Stimulated activated CD8-positive, alpha-beta memory T cell treated with anti-CD3 and anti-CD28 coated beads, Interleukin-15, amount 100 ng/mL, for 48 hours (primary cell): Measurements from ENCODE around the gene ZC3H10.
A peak's percentile ranks its signal among the peaks of the same experiment; 100 is the strongest.

Experiments
- DNase-seq, 2 donors: peaks; one replicate each; pipeline ENCODE4 v3.0.0-alpha.2; 2020; ENCODE audit warnings: low read depth in 2 of 2

The ZC3H10 gene

DNA sequence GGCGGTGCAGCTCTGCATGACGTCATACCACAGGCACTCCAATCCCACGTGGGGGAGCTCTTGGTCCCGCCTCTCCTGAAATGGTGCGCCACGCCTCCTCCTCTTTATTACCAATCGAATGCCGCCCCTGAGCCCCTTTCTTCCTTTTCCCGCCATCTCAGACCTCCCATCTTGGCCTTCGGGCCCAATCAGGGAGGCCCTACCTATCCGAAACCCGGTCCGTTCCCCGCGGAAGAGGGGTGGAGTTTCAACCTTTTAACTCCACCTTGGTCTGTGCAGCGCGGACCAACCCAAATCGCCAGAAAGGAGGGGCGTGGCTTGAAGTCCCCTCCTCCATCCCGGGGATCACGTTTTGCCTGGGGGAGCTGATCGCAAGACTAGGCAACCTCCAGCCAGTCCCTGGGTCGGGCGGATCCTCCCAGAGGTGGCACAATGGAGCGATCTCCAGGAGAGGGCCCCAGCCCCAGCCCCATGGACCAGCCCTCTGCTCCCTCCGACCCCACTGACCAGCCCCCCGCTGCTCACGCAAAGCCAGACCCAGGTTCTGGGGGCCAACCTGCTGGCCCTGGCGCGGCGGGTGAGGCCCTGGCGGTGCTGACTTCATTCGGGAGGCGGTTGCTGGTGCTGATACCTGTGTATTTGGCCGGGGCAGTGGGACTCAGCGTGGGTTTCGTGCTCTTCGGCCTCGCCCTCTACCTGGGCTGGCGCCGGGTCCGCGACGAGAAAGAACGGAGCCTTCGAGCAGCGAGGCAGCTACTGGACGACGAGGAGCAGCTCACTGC is 10.0 kb downstream of the ZC3H10 start, which contains the start of gene ESYT1:
ESYT1 (plus strand) TSS at position 380 of the 782 bp plus-strand sequence; CDS start at position 433, 53 bp downstream.
- peak; percentile 95 to 97 for DNase-seq

DNA sequence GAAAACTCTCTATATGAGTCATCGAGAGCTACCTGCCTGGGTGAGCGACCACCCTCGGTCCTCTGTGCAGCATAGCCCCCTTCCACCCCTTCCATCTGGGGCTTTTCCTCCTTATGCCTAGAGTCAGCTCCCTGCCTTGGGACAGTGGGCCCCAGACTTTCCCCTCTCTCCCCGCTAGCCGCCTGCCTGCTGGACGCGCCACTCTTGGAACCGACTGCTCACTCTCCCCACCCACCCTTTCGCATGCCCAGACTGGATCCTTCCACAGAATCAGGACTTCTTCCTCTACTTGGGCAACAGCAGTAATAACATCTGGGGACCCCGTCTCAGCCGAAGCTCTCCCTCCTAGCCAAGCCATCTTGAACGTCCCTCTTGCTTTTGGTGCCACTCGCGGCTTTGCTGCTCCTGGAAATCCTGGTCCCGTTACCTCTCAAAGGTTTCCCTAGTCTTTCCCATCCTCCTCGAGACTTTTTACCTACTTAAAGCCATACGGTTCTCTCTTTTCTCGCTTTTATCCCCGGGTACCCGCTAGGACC is 10.7 kb downstream of the ZC3H10 start:
- no peak for DNase-seq

DNA sequence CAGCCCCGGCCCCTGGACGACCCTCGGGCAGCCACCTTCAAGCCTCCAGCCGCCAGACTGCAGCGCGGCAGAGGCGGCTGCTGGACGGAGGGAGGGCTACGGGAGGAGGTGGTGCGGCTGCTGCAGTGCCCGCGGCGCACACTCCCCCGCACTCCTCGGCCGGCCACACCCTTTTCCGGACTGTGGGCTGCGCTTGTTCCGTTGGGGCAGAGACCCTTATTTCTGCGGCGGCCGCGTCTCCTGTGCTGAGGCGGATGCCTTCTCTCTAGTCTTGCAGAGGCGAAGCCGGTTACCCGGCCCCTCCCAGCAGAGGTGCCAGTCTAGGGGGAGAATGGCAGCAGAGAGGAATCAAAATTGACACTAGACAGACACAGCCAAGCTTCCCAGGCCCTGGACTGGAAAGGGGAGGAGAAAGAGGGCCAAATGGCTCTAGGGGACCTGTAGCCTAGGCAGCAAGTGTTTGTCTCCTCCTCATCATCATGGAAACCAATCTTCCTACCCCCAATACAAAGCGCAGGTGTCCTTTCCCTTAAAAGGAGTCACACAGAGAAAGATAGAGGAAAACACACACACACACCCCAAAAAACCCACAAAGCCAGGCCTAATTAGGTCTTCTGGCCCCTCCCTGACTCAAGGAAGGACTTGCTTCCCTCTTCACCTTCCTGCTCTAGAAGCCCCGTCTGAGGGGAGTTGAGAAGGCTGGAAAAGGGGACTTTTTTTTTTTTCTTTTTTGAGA is 11.3 kb downstream of the ZC3H10 start:
- DNase-seq: peak; percentile 74 to 81

DNA sequence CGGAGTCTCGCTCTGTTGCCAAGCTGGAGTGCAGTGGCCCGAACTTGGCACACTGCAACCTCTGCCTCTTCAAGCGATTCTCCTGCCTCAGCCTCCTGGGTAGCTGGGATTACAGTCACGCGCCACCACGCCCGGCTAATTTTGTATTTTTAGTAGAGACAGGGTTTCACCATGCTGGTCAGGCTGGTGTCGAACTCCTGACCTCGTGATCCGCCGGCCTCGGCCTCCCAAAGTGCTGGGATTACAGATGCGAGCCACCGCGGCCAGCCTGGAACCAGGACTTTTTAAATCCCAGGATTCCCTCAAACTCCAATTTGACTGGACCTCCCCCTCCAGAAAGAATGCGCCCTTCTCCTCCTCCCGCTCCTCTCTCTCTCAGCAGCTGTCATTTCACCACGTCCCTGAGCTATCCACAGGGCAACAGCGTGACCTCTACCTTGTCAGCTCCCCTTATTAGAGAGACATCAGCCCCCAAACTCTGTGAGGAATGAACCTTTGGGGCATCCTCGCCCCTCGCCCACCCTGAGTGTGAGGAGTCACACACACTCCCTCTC is 12.0 kb downstream of the ZC3H10 start:
- DNase-seq: no peak

DNA sequence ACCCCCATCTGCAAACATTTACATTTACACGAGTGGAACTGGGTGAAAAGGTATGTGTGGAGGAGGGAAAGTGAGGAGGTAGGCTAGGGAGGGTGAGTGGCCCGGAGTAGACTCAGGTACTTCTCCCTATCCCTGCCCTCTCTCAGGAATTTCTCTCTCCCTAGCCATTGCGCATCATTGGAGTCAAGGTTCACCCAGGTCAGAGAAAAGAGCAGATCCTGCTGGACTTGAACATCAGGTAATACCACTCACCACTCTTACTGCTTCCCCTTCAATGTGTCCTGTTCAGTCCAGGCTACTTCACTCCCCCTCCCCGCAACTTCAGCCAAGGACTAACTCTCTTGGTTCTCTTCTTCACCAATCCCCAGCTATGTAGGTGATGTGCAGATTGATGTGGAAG is 12.8 kb downstream of the ZC3H10 start:
- DNase-seq: no peak

DNA sequence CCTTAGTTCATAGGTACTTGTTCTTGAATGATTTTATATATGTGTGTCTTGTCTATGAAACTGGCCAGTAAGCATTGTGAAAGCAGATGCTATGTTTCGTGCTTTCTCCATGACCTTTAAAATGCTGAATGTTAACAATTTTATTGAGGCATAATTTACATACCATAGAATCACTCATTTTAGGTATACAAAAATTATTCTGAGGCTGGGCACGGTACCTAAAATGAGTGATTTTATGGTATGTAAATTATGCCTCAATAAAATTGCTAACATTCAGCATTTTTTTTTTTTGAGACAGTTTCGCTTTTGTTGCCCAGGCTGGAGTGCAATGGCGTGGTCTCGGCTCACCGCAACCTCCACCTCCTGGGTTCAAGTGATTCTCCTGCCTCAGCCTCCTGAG is 16.8 kb downstream of the ZC3H10 start:
- no peak for DNase-seq

DNA sequence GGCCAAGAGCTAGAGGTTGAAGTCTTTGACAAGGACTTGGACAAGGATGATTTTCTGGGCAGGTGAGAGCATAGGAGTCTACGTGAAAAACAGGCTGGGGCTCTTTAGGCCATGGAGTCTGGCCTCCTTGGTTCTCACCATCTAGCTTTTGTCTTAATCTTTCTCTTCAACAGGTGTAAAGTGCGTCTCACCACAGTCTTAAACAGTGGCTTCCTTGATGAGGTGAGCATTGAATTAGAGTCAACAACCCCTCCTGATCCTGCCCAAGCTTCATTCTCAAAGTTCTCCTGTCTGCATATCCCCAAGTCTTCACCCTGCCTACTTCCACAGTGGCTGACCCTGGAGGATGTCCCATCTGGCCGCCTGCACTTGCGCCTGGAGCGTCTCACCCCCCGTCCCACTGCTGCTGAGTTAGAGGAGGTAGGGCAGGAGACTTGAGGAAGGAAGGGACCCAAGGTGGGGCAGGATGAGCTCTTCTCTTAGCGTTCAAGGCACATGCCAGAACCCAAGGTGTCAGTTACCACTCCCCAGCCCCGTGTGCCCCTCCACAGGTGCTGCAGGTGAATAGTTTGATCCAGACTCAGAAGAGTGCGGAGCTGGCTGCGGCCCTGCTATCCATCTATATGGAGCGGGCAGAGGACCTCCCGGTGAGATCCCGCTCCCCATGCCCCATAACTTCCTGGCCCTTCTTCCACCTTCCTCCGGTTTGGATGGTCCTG is 19.9 kb downstream of the ZC3H10 start:
- no peak for DNase-seq

DNA sequence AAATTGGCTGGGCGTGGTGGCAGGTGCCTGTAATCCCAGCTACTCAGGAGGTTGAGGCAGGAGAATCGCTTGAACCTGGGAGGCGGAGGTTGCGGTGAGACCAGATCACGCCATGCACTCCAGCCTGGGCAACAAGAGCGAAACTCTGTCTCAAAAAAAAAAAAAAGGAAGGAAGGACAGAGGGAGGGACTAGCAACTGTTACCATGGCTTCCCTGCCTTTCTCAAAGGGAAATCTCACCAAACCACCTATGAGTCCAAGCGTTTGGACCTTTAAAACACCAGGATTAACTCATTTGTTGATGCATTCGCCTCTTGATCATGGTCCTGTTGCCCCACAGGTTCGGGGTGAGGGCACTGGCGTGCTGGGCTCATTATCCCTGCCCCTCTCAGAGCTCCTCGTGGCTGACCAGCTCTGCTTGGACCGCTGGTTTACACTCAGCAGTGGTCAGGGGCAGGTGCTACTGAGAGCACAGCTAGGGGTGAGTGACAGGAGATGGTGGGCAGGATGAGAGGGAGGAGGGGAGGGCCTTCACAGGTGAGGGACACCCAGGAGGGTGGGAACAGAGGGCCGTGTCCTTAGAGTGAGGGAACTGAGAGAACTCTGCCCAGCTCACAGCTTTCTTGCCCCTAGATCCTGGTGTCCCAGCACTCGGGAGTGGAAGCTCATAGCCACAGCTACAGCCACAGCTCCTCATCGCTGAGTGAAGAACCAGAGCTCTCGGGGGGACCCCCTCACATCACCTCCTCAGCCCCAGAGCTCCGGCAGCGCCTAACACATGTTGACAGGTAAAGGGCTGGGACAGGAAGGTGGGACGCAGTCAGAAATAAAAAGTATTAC is 24.1 kb downstream of the ZC3H10 start:
- DNase-seq: no peak

DNA sequence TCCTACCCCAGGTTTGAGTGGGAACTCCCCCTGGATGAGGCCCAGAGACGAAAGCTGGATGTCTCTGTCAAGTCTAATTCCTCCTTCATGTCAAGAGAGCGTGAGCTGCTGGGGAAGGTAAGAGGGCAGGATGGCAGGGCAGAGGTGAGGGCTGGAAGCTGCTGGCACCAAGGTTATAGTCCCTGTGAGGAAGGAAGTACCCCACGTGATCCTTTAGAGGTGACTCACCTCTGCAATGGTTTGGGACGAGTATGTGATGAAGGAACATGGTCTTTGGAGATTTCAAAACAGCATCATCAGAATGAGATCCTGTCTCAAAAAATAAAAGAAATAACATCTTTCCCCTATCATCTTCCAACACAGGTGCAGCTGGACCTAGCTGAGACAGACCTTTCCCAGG is 25.2 kb downstream of the ZC3H10 start:
- no peak for DNase-seq

DNA sequence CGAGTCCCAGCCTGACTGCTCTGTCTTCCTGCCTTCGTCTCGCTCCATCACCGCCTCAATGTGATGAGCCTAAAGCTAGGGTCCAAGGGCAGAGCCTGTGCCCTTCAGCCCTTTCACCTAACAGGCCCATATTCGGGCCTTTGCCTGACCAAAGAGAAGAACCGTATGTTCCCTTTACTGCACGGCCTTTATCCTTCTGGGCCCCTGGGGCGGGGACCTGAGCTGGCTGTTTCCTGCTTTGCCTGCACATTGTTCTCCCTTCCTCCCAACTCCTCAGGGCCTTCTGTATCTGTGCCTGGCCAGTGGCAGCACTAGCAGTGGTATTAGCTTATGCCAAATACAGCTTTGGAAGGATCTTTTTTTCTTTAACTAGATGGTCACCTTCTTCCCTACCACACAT is 25.8 kb downstream of the ZC3H10 start:
- no peak for DNase-seq

DNA sequence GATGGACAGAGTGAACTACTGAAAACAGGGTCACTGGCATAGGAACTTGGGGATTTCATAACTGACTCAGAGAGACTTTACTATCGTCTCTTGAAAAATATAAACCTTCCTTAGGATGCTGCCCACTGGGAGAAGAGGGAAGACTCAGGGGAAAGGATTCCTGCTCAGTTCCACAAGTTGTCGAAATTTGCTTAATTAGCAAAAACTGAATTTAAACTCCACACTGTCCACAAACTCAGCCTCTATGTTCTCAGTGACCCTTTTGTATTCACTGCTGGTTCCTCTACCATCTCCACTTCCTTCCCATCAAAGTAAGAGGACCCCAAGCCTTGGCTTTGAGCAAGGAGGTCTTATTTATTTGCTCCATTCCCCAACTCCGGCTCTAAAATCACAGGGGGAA is 27.2 kb downstream of the ZC3H10 start:
- no peak for DNase-seq

DNA sequence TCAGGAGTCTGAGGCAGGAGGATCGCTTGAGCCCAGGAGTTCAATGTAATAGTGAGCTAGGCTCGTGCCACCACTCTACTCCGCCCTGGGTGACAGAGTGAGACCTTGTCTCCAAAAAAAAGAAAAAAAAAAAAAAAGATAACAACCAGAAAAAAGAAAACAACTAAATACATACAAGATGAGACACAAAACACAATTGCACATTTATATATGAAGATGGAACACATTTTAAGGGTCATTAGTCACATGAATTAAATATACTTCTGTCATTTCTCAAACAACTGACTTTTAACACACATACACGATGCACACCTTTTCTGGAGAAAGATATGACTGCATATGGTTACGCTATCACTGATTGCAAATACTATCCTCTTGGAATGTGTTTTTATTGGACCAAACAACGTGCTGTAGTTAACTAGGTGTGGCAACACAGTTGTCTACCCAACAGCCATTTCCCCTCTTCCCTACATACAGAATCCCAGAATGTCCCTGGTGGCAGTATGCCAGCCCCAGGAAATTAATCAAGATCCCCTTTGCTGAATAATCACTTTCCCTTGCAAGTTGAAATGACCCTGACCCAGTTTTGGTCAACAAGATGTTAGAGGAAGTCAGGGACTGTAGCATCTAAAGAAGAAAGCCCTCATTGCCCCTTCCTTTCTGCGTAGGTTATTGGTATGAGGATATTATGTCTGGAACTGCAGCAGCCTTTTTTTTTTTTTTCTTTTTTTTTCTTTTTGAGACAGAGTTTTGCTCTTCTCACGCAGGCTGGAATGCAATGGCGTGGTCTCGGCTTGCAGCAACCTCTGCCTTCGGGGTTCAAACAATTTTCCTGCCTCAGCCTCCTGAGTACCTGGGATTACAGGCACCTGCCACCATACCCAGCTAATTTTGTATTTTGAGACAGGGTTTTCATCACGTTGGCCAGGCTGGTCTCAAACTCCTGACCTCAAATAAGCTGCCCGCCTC is 28.7 kb downstream of the ZC3H10 start:
- no peak for DNase-seq

DNA sequence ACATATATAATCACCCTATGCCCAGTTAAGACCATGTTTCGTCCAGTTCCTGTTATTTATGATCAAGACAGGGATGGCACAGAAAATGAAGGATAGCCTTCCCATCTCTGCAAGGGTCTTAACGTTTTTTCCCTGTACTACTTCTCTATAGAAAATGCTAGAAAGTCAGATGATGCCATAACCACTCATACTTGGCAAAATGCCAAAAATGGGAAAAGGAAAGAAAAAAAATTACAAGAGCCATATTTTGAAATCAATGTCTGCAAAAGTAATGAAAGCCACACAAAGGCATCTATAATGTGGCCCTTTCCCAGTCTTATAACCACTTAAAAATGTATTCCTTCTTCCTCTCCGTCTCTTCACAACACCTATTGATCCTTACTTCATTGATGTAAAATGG is 32.5 kb downstream of the ZC3H10 start:
- no peak for DNase-seq

DNA sequence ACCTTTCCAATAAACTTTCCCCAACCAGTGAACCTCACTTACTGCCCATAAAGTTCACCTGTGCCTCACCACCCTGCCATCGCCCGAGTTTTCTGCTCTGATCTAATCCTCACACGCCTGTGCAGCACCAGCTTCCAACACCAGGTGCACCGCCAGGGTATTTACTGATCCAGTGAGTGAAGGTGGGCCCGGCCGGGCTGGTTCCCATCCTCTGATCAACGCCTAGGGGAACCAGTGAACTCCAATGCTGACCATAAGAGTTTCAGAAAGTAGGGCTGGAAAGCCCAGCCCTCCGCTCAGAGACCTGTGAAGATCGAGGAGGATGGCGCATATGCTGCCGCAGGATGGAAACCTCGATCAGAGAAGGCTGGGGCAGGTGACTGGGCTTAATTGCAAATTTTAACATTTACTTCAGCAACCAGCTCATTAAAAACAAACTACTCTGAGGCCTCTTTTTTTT is 33.6 kb downstream of the ZC3H10 start:
- DNase-seq: peak; percentile 53 to 57

DNA sequence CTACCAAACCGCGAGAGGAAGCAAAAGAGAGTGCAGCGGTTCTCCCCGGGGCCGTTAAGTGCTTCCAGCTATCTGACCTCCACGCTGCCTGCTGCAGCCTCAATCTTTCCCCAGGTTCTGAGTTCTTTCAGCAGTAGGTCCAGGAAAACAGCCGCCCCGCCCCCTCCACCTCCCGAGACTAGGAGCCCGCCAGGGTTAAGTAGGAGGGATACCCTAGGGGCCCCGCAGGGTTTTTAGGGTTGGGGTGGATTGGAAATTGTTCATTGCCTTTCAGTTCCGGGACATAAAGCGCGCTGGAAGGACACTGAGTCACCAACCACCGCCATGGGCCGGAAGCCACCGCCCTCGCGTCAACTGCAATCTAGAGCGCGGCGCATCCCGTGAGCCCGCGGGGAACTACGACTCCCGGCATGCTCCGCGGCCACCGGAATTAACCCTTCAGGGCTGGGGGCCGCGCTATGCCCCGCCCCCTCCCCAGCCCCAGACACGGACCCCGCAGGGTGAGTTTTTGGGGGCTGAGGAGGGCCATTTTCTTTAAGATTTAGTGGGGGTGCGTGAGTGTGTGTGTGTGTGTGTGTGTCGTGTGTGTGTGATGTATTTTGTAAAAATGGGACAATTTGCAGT is 34.2 kb downstream of the ZC3H10 start, which contains the start of gene MYL6B:
MYL6B (plus strand) TSS at position 456 of the 624 bp plus-strand sequence. CDS start 1,332 bp downstream, outside the sequence.
- DNase-seq: peak; percentile 92 to 93

DNA sequence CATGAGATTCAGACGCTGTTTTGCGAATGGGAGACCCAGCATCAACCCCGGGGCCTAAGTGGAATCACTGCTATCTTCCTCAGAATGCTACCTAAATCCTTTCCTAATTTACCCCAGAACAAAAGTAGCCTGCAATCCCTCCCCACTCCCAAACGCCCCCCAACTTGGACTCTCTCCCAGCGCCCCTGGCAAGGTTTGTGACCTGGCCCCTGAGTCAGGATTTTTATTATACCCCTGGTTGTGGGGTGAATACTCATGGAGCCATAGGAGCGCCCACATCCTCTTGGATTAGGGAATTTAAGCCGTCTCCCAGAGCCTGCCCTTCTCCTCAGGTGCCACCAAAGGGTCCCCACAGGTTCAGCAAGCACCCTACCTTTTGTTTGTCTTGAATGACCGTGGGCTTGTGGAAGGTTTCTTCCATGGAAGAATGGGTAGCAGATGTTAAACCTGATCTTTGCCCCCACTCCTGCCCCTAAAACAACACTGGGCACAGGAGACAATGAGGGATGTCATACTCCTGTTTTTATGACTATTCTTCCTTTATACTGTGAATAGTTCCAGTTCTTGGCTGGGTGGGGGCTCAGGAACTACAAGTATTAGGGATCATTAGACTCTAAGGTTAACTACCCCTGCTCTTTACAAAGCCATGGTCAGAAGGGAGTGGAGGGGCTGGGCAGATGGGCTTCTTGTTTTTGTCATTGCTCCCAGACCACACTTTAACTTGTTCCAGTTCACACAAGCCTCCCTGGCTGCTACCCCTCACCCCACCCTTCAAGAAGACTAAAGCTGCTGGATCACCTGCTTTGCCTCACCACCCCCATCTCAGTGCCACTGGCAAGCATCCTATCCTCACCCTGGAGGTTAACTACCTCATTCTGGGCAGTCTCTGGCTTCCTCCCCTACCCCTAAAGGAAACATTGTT is 35.0 kb downstream of the ZC3H10 start:
- no peak for DNase-seq

DNA sequence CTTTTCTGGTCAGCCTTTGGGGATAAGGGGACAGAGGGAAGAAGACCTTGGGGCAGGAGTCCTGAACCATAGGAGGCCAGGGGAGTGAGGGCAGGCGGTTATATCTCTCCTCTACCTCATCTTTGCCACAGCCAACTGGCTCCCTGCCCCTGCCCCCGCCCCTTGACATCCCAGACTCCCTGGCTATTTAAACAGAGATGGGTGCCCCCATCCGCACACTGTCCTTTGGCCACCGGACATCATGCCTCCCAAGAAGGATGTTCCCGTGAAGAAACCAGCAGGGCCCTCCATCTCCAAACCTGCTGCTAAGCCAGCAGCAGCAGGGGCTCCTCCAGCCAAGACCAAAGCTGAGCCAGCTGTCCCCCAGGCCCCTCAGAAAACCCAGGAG is 35.6 kb downstream of the ZC3H10 start:
- no peak for DNase-seq

DNA sequence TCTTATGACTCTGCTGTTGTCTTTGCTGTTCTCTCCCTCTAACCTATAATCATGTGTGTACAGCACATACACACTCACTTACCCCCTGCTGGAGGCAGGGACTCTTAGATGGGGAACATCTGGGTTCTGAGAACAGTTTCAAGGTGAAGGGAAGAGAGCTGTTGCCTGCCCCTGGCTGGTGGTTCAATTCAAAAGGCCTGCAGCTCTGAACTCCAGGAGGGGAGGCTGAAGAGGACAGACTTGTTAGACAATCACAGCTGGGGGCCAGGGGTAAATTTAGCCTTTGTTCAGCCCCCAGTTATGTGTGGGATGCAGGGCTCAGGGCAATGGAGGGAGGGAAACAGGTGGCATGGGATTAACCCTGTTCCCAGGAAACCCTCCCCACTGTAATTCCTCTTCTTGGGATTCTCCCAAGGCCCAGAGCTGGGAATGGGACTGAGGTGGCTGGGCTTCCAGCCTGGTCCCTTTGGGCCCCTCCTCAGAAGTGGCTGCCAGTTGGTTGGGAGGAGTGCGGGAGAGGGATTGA is 36.2 kb downstream of the ZC3H10 start:
- DNase-seq: no peak
